NCI-H2171 (cell line): ENCODE measurements around the gene TRDN.
"Not testable (repeated sequence)": the region's sequence is repeated elsewhere in the genome, so short reads cannot be mapped to it uniquely, and the experiment has no call there.

Source experiments
- DNase-seq: peaks from one replicate; lab custom pipeline; 2025; lab: John Stamatoyannopoulos, UW

The TRDN gene

GRCh38 chr6:123632641-123633040 is 4.1 kb downstream of the TRDN start:
- peak; percentile 34 for DNase-seq

GRCh38 chr6:123629258-123629941 is 7.3 kb downstream of the TRDN start:
- no peak for DNase-seq

GRCh38 chr6:123625696-123626095 is 11.1 kb downstream of the TRDN start:
- no peak for DNase-seq

- DNase-seq, result no peak
These were observed 14.0 kb downstream of the TRDN start for GRCh38 chr6:123622780-123623179.

- DNase-seq, result no peak
These were observed 17.6 kb downstream of the TRDN start for GRCh38 chr6:123619156-123619555.

GRCh38 chr6:123616942-123617341 is 19.8 kb downstream of the TRDN start:
- DNase-seq, result no peak

- no peak for DNase-seq
These were observed 20.7 kb downstream of the TRDN start for GRCh38 chr6:123616016-123616415.

- DNase-seq, result no peak
These were observed 26.0 kb downstream of the TRDN start for GRCh38 chr6:123610779-123611178.

GRCh38 chr6:123604067-123604466 is 32.7 kb downstream of the TRDN start:
- DNase-seq, result no peak

- DNase-seq, result no peak
These were observed 38.7 kb downstream of the TRDN start for GRCh38 chr6:123598011-123598410.

GRCh38 chr6:123594776-123595175 is 42.0 kb downstream of the TRDN start:
- no peak for DNase-seq

- no peak for DNase-seq
These were observed 44.3 kb downstream of the TRDN start for GRCh38 chr6:123592426-123592825.

GRCh38 chr6:123589973-123590372 is 46.8 kb downstream of the TRDN start:
- no peak for DNase-seq

- no peak for DNase-seq
These were observed 47.4 kb downstream of the TRDN start for GRCh38 chr6:123589317-123589716.

GRCh38 chr6:123588546-123588895 is 48.2 kb downstream of the TRDN start:
- no peak for DNase-seq

- DNase-seq, result no peak
These were observed 48.8 kb downstream of the TRDN start for GRCh38 chr6:123587838-123588545.

GRCh38 chr6:123587407-123587806 is 49.3 kb downstream of the TRDN start:
- not testable (repeated sequence) for DNase-seq

- DNase-seq, result no peak
These were observed 56.4 kb downstream of the TRDN start for GRCh38 chr6:123580331-123580730.

GRCh38 chr6:123575188-123575587 is 61.6 kb downstream of the TRDN start:
- DNase-seq, result no peak

GRCh38 chr6:123570813-123571684 is 65.7 kb downstream of the TRDN start:
- no peak for DNase-seq

GRCh38 chr6:123569575-123569974 is 67.2 kb downstream of the TRDN start:
- DNase-seq, result no peak

GRCh38 chr6:123565529-123565928 is 71.2 kb downstream of the TRDN start:
- no peak for DNase-seq

- DNase-seq, result peak; percentile 62
These were observed 72.4 kb downstream of the TRDN start for GRCh38 chr6:123564361-123564760.
